ENCODE data around the gene VCAM1.

- TF ChIP-seq CTCF (IDR thresholded peaks at IDR 0.05) (no peak), E2F1 (CRISPR knock-in tag; IDR thresholded peaks at IDR 0.05) (no peak), SP1 (CRISPR knock-in tag; conservative IDR thresholded peaks at IDR 0.05) (no peak), CREB1 (CRISPR knock-in tag; IDR thresholded peaks at IDR 0.05) (no peak), ZBTB43 (CRISPR knock-in tag; IDR thresholded peaks at IDR 0.05) (no peak), NR3C1 (CRISPR knock-in tag; conservative IDR thresholded peaks at IDR 0.05; ENCODE audit: low read depth) (no peak), ATF6 (CRISPR knock-in tag; IDR thresholded peaks at IDR 0.05) (no peak), FOXP1 (CRISPR knock-in tag; IDR thresholded peaks at IDR 0.05; ENCODE audit: borderline replicate concordance) (no peak), ATF3 (CRISPR knock-in tag; conservative IDR thresholded peaks at IDR 0.05) (no peak), FOXP4 (CRISPR knock-in tag; IDR thresholded peaks at IDR 0.05) (no peak), USF2 (CRISPR knock-in tag; IDR thresholded peaks at IDR 0.05) (no peak), ZNF121 (CRISPR knock-in tag; IDR thresholded peaks at IDR 0.05) (no peak), ZNF138 (CRISPR knock-in tag; conservative IDR thresholded peaks at IDR 0.05) (no peak), IRF1 (CRISPR knock-in tag; IDR thresholded peaks at IDR 0.05) (no peak)
Measured at GRCh38 chr1:100706296-100706695, 13.2 kb upstream of the VCAM1 start.
